Progenitor cell of endocrine pancreas (in vitro differentiated cells): ENCODE results near the gene COPS3. TPM values are rescaled to one million over a fixed set of nuclear protein-coding genes. Genes with fewer than 3 reads are reported as not detected.

Source experiments
- DNase-seq: peaks from one replicate; pipeline ENCODE4 v3.0.0; 2021; ENCODE audit warnings: low spot score; ENCODE audit not compliant: unreplicated experiment
- H3K27ac Mint-ChIP-seq: 2 replicates; pipeline ENCODE4 v1.8.0; 2021; ENCODE audit warnings: mild to moderate bottlenecking, moderate library complexity, mixed read lengths
- H3K27me3 Mint-ChIP-seq: 2 replicates; pipeline ENCODE4 v1.8.0; 2021; ENCODE audit warnings: mixed read lengths
- H3K36me3 Mint-ChIP-seq: 2 replicates; pipeline ENCODE4 v1.8.0; 2022; ENCODE audit warnings: mixed read lengths; ENCODE audit not compliant: insufficient read depth
- H3K4me1 Mint-ChIP-seq: 2 replicates; pipeline ENCODE4 v1.8.0; 2021; ENCODE audit warnings: low read depth, mixed read lengths
- H3K4me3 Mint-ChIP-seq: 2 replicates; pipeline ENCODE4 v1.8.0; 2021; ENCODE audit warnings: low read depth, mild to moderate bottlenecking, moderate library complexity, mixed read lengths
- H3K9me3 Mint-ChIP-seq: 2 replicates; pipeline ENCODE4 v1.8.0; 2021; ENCODE audit warnings: low read depth, mixed read lengths
- total RNA-seq: library from RNA; stranded (reverse); gene quantifications from 2 replicates; pipeline ENCODE4 v1.2.1, GENCODE V29; 2021
- TF ChIP-seq, protein P1 (sequence below): fragments of 200-600 bp; sonication (generic); IDR thresholded peaks from one replicate; pipeline ENCODE4 v1.5.0; 2021; ENCODE audit warnings: antibody characterized with exemption, mild to moderate bottlenecking; ENCODE audit not compliant: unreplicated experiment

Gene COPS3
- total RNA-seq, 1 donor from 2014 or later, result 61.5 TPM

DNA sequence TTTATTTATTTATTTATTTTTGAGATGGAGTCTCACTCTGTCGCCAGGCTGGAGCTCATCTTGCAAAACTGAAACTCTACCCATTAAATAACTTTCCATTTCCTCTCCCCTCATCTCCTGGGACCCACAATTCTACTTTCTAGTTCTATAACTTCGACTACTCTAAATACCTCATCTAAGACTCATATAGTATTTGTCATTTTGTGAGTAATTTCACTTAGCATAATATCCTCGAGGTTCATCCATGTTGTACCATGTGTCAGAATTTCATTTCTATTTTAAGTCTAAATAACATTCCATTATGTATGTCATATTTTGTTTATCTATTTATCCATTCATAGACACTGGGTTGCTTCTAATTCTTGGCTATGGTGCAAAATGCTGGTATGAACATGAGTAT is 17.1 kb upstream of the COPS3 start:
- H3K36me3 Mint-ChIP-seq, result no peaks in the 10 kb centered on the region
- H3K4me1 Mint-ChIP-seq, result peaks cover 2% of the 10 kb centered on the region
- no peak overlapping the region for H3K27ac Mint-ChIP-seq
- DNase-seq, result no peak
- TF ChIP-seq, protein P1, sequence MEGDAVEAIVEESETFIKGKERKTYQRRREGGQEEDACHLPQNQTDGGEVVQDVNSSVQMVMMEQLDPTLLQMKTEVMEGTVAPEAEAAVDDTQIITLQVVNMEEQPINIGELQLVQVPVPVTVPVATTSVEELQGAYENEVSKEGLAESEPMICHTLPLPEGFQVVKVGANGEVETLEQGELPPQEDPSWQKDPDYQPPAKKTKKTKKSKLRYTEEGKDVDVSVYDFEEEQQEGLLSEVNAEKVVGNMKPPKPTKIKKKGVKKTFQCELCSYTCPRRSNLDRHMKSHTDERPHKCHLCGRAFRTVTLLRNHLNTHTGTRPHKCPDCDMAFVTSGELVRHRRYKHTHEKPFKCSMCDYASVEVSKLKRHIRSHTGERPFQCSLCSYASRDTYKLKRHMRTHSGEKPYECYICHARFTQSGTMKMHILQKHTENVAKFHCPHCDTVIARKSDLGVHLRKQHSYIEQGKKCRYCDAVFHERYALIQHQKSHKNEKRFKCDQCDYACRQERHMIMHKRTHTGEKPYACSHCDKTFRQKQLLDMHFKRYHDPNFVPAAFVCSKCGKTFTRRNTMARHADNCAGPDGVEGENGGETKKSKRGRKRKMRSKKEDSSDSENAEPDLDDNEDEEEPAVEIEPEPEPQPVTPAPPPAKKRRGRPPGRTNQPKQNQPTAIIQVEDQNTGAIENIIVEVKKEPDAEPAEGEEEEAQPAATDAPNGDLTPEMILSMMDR, result no peak
- no peak overlapping the region for H3K4me3 Mint-ChIP-seq
- no peaks in the 10 kb centered on the region for H3K9me3 Mint-ChIP-seq
- no peaks in the 10 kb centered on the region for H3K27me3 Mint-ChIP-seq

GRCh38 chr17:17297217-17297616 is 16.2 kb upstream of the COPS3 start:
- Mint-ChIP-seq H3K9me3 (no peaks in the 10 kb centered on the region), H3K27ac (no peak overlapping the region), H3K4me3 (no peak overlapping the region), H3K36me3 (no peaks in the 10 kb centered on the region), H3K27me3 (no peaks in the 10 kb centered on the region), H3K4me1 (no peaks in the 10 kb centered on the region)
- TF ChIP-seq, protein P1, result no peak
- no peak for DNase-seq

GRCh38 chr17:17295141-17295540 is 14.1 kb upstream of the COPS3 start:
- DNase-seq, result no peak
- TF ChIP-seq, protein P1, result no peak
- Mint-ChIP-seq H3K27ac (no peak overlapping the region), H3K4me1 (no peaks in the 10 kb centered on the region), H3K9me3 (no peaks in the 10 kb centered on the region), H3K36me3 (no peaks in the 10 kb centered on the region), H3K4me3 (no peak overlapping the region), H3K27me3 (no peaks in the 10 kb centered on the region)

DNA sequence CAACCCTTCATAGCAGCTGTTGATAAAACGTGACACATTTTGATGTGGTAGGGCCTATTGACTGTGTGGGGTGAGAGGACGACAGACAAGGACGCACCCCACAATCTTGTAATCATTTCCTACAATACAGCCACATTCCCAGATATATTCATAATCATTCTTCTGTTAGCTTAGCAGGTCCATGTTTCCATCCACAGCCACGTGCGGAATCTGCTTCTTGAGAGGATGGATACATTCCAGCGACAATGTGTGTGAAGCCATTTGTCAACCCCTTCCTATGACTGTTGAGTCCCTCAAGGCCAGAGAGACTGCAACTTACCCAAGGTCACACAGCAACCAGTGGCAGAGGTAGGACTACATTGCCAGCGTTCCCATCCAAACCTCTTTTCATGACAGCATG is 8.7 kb upstream of the COPS3 start:
- no peak for DNase-seq
- H3K9me3 Mint-ChIP-seq, result no peaks in the 10 kb centered on the region
- H3K27me3 Mint-ChIP-seq, result no peaks in the 10 kb centered on the region
- no peak overlapping the region for H3K27ac Mint-ChIP-seq
- no peak overlapping the region for H3K4me3 Mint-ChIP-seq
- H3K4me1 Mint-ChIP-seq, result no peaks in the 10 kb centered on the region
- H3K36me3 Mint-ChIP-seq, result no peaks in the 10 kb centered on the region
- TF ChIP-seq, protein P1, result no peak

DNA sequence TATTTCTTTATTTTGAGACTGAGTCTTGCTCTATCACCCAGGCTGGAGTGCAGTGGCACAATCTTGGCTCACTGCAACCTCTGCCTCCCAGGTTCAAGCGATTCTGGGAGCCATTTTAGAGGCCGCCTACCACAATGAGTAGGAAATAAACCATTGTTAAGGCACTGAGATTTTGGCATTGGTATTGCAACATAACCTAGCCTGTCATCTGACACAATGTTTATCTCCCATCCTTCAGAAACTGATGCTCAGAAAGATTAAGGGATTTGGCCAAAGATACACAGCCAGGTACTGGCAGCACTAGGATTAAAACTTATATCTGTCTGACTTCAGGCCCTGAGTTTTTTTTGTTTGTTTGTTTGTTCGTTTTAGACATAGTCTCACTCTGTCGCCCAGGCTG is 8.0 kb upstream of the COPS3 start:
- no peaks in the 10 kb centered on the region for H3K36me3 Mint-ChIP-seq
- H3K27me3 Mint-ChIP-seq, result no peaks in the 10 kb centered on the region
- no peak overlapping the region for H3K27ac Mint-ChIP-seq
- DNase-seq, result no peak
- no peaks in the 10 kb centered on the region for H3K4me1 Mint-ChIP-seq
- no peaks in the 10 kb centered on the region for H3K9me3 Mint-ChIP-seq
- no peak overlapping the region for H3K4me3 Mint-ChIP-seq
- TF ChIP-seq, protein P1, result no peak

- no peak for DNase-seq
- H3K9me3 Mint-ChIP-seq, result no peaks in the 10 kb centered on the region
- no peaks in the 10 kb centered on the region for H3K36me3 Mint-ChIP-seq
- H3K4me1 Mint-ChIP-seq, result peaks cover 7% of the 10 kb centered on the region
- TF ChIP-seq, protein P1, result no peak
- H3K27ac Mint-ChIP-seq, result no peak overlapping the region
- no peak overlapping the region for H3K4me3 Mint-ChIP-seq
- H3K27me3 Mint-ChIP-seq, result peaks cover 3% of the 10 kb centered on the region
These were observed 4.9 kb upstream of the COPS3 start for GRCh38 chr17:17285951-17286350.
